Activated naive CD4-positive, alpha-beta T cell (primary cell): ENCODE results near the gene DCAF11.
A peak's percentile ranks its signal among the peaks of the same experiment; 100 is the strongest.

Experiments used
- DNase-seq, 4 experiments: peaks; one replicate each; lab custom pipeline; 2025; lab: John Stamatoyannopoulos, UW

DCAF11 gene

DNA sequence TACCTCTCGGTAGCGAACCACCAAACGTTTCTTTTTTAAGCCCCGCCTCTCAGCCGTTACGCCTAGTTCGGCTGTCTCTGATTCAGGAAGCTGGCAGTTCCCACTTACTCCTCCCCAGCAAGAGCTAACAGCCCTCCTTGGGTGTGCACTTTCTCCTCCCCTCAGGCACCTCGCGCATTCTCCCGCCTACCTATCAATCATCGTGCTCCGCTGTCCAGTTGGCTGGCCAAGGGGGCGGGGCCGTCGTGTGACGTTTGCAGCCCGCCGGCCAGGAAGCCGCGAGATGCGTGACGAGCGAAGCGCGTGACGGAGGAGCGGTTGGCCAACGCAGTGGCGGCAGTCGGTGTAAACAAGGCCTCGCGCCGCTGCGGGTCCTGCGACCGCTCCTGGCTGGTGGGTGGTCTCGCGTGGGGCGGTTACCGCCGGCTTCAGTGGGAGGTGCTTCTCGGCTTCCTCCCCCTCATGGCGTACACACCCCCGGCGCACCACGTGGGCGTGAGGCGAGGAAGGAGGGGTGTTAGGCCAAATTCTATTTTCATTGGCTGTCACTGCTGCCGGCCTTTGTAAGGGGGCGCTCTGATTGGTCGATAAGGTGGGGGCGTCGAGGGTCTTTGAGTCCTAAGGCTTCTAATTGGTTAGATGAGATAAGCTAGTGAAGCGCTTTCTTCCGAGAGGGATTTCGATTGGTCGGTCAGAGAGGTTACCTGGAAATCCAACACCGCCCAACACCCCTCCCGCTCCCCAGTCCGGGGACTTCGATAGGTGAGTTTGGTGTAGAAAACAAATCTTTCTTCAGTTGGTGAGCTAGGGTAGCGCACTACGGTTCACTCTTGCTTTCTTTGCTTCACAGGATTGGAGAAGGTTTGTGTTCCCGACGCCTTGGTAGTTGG lies at the start of gene DCAF11, which contains the start of gene NRL:
DCAF11 (plus strand) TSS at position 246 of the 890 bp plus-strand sequence. CDS start 818 bp downstream, outside the sequence.
NRL (minus strand) TSS at position 418 of the 890 bp plus-strand sequence. CDS start 32,101 bp downstream, outside the sequence.
- peak; percentile 97 to 99 (median 99) for DNase-seq

DNA sequence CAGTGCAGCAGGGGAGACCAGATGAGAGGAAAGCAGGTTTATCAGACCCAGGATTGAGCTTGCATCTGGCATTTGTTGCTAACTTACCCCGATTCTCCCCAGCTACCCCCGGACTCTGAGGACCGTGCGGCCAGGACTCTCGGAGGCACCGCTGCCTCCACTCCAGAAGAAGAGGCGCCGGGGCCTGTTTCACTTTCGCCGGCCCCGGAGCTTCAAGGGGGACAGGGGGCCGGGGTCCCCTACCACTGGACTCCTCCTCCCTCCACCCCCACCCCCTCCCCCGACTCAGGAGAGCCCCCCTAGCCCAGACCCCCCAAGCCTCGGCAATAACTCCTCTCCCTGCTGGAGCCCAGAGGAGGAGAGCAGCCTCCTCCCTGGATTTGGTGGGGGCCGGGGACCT lies 49.7 kb upstream of the DCAF11 start:
- no peak for DNase-seq

DNA sequence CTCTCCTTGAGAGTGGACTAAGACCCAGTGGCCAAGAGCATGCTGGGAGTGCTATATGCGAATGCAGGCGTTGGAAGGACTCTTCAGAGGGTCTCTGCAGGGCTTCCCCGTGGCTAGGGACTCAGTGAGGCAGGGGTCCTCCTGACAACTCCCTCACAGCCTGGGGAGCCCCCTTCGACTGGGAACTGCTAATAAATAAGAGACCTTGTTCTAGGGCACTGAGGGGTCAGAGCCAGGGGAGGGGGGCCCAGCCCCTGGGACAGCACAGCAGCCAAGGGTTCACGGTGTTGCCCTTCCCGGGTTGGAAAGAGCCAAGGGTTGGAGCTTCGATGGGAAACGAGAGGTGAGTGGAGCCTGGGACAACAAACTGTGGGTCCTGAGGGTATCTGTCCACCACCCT lies 49.2 kb upstream of the DCAF11 start:
- DNase-seq, result no peak

DNA sequence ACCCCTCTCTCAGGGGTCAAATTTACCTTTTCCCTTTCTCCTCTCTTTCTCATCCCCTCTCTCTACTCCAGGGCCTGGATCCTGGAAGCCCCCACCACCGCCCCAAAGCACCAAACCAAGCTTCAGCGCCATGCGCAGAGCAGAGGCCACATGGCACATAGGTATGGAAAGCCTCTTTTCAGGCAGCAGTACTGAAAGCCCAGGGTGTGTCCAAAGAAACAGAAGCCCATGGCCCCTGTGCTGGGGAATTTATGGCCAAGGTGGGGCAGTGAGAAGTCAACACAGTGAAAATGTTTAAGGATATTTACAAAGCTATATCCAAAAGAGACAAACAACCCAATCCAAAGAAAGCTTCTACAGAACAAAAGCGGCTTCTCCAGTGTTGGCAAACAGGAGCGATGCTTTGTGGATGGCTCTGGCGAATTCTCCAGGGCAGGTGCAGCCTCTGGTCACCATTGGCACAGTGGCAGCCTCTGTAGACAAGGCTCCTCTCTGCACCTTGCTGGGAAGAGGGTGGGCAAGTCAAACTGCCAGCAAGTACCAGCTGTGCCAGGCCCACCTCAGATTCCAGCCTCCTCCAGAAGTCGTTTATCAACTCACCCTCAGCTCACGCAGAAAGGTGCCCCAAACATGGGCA lies 48.0 kb upstream of the DCAF11 start:
- DNase-seq, result no peak

DNA sequence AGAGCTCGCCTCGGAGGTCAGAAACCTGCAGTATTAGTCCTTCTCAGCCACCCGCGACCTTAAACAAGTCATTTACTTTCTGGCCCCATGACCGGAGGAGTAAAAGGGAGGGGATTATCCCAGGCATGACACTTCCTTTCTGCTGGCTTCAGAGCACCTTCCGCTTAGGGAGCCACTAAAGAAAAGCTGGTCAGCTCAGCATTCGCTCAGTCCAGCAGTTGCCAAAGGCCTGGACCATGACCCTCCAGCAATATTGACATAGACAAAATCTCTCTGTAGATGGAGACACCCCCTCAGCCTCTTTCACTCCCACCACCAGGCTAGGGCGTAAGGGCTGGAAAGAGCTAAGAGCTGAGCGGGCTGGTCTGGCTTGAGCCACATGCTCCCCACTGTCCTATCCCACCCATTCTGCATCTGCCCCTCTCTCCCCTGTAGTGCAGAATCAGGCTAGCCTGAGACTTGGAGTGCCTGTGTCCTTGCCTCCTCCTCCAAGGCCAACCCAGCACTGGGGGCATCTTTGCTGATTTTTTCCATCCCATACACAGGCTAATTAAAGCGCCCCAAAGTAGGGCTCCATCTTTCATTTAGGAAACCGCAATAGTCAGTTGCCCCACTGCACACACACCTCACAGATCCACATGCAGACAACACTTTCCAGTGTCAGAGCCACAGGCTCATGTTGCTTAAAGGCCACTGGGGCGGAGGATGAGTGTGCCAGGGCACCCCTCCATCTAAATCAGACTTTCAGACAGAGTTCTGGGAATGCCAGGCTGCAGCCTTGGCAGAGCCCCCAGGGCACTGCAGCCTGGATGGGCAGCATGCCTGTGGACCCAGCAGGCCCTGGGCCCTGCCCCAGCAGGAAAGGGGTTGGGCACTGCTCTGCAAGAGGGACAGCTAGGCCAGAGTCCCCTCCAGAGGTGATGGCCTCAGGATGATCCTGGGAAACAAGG lies 47.2 kb upstream of the DCAF11 start:
- no peak for DNase-seq

DNA sequence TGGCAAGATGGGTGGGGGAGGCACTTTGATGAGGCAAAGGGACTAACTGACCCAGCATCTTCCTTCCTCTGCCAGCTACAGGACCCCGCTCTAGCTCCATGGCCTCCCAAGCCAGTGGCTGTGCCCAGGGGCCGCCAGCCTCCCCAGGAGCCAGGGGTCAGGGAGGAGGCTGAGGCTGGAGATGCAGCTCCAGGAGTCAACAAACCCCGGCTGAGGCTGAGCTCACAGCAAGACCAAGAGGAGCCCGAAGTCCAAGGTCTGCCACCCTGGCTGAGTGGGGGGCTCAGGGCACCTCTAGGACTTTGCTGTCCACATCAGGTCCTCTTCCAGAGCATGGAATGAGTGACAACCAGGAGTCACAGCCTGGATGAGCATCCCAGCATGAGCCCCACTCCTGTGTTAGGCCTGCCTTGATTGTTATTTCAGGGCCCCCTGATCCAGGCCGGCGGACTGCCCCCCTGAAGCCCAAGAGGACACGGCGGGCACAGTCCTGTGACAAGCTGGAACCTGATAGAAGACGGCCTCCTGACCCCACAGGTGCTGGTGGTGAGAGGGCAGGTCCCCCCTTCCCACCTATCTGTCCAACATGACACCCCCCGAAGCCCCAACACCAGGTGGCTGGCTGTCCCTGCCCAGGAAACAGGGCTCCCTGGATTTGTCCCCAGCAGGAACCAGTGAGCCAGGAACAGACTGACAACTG lies 45.7 kb upstream of the DCAF11 start:
- no peak for DNase-seq

DNA sequence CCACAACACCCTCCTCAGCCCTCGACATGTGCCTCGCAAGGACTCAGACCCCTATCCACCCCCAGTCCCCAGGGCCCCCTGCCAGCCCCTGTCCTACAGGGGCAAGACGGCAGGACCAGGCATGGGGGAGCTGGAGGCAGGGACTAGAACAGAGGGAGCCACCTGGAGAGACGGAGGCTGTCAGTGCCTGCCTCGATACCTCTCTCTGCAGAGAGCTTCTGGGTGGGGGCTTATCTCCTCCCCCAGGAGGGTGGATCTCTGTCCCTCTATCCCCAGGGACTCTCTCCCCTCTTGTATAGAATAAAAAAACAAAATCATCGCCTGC lies 45.2 kb upstream of the DCAF11 start:
- DNase-seq, result no peak

DNA sequence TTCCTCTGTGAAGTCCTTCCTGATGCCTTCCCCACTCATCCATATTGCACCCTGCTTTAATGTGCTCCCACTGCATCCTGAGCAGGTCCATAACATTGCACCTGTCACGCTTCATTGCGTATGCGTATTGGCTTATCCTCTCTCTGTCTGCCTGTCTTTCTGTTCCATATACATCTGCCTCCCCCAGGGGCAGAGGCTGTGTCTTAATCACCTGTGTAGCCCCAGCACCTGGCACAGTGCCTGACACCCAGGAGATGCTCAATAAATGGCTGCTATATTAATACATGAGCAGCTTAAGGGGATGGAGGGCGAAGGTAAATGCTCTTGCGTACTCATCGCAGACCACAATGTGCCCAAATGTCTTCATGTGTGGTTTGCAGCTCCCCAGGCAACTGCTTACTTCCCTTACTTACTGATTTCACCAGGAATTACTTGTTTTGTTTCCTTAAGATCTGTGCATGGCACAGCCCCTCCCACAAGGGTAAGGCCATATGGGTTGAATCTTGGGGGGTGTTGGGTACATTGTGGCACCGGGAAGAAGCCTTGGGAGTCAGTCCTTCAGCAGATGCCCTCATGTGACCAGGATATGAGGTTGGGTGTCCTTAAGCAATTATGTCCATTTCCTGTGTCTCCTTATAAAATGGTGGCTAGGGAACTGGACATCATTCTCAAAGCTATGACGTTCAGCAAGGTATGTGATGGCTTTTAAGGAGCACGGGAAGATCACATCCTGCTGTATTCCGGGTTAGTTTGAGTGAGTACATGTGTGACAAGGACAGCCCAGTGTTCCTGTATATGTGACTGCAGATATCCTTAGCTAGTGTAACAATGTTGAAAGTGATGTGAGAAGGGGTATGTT lies 44.1 kb upstream of the DCAF11 start:
- no peak for DNase-seq

DNA sequence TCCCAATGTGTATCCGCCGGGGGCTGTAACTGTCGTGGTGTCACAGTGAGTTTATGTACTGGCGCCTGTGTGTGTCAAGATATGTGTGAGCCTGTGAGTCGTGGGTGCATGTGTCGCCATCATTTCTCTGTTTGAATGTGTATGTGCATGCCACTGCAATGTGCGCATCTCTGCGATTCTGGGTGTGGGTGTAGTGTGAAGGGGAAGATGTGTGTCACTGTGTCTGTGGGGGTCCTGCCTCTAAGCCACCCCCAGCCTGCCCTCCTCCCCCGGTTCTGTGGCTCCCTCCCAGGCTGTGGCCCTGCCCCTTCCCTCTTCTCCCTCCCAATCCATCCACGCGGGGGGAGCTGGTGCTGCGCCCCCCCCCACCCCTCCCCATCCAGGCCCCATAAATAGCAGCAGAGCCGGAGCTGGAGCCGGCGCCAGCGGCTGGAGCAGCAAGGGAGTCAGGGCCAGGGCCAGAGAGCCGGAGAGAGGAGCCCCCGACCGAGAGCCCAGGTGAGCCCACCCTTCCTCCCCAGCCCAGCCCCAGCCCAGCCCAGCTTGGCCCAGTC lies 43.4 kb upstream of the DCAF11 start, which contains the start of gene CPNE6:
CPNE6 (plus strand) TSS at position 419 of the 554 bp plus-strand sequence. CDS start 1,375 bp downstream, outside the sequence.
- DNase-seq, result no peak

DNA sequence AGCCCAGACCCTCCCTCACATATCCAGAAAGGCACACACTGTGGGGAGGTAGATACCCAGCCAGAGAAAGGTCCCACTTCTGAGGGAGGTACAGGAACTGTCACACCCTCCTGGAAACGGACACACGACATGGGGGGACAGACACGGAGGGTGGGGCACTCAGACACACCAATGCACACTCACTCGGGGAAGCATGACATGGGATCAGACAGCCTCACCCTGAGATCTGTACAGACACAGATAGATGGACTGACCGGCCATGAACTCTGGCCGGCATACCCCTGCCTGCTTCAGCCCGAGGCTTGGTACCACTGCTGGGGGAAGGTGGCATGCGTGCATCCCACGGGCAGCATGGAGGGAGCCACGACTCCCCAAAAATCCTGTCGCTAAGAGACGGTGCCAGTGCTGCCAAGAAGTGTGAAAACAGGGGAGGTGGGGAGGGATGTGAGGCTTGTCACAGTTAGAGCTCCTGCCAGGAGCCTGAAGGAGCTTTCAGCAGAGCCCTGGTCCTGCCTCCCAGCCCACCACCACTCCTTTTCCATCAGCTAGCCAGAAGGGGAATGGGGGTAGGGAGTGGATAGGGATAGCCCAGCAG lies 42.6 kb upstream of the DCAF11 start:
- DNase-seq, result no peak

DNA sequence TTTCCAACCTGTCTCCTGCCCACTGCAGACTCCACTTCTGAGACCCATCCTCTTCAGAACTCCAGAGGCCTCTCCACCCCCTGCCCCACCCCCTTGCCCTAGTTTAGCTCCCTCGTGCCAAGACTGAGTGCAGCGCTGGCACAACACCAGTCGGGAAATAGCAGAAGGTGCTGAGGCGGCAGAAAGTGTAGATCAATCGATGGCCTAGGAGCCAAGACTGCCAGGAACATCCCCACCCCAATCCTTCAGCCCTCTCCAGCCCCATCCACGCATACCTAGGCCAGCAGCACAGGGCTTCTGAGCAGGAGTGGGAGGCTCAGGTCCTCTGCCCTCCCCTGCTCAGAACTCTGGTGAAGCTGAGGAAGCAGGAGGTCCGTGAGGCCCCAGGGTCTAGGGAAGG lies 42.1 kb upstream of the DCAF11 start:
- DNase-seq, result no peak

DNA sequence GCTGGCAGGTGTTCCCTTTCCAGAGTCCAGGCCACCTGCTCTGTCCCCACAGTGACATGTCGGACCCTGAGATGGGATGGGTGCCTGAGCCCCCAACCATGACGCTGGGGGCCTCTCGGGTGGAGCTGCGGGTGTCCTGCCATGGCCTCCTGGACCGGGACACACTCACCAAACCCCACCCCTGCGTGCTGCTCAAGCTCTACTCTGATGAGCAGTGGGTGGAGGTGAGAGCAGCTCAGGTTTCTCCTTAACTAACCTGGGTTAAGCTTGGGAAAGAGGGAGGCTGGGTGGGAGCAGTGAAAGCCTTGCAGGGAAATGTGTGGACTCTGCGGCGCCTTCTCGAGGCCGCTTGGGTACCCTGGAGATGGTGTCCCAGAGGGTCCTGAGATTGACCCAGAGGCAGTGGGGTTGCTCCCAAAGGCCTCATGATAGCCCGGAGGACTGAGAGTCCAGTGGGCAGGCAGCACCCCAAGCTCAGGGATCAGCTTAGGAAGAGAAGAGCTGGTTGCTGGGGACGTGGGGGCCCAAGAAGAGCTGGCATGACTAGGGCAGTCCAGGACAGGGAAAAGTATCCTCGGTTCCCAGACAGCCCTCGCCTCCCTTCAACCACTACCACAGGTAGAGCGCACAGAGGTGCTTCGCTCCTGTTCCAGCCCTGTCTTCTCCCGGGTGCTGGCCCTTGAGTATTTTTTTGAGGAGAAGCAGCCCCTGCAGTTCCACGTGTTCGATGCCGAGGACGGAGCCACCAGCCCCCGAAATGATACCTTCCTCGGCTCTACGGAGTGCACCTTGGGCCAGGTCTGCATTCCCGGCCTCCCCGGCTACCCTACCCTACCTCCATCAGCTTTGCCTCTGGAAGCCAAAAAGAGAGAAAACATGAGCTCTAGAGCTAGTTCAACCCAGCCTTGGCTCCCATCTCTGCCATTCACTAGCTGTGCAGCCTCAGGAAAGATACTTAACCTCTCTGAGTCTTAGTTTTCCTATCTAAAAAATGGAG lies 41.4 kb upstream of the DCAF11 start:
- DNase-seq, result no peak

DNA sequence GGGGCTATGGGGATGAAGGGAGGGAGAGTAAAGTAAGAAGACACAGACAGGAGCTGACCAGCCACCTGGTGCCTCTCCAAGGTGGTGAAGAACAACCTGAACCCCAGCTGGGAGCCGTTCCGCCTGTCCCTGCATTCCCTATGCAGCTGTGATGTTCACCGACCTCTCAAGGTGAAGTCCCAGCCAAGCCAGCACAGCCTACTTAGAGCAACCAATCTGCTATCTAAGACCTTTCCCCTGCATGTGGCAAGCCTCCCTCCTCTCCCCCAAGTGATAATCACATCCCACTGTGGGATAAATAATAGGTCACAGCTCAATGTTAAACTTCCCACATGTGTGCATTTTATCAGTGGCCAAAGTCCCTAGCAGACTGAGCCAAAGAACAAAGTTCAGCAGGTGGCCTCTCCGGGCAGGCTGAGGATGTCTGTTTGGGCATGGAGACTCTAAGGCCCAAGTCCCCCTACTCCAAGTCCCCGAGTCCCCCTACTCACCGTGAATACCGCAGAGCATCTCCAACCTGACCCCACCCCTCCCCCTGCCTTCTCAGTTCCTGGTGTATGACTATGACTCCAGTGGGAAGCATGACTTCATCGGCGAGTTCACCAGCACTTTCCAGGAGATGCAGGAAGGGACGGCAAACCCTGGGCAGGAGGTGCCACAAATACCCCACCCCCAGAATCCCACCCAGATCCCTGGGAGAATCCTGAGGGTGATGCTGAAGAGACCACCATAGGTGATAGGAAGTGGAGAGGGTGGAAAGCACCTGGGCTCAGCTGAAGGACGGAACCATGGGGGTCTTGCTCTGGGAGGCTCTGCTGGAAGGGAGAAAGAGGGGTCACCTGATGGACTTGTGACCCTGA lies 39.7 kb upstream of the DCAF11 start:
- no peak for DNase-seq

DNA sequence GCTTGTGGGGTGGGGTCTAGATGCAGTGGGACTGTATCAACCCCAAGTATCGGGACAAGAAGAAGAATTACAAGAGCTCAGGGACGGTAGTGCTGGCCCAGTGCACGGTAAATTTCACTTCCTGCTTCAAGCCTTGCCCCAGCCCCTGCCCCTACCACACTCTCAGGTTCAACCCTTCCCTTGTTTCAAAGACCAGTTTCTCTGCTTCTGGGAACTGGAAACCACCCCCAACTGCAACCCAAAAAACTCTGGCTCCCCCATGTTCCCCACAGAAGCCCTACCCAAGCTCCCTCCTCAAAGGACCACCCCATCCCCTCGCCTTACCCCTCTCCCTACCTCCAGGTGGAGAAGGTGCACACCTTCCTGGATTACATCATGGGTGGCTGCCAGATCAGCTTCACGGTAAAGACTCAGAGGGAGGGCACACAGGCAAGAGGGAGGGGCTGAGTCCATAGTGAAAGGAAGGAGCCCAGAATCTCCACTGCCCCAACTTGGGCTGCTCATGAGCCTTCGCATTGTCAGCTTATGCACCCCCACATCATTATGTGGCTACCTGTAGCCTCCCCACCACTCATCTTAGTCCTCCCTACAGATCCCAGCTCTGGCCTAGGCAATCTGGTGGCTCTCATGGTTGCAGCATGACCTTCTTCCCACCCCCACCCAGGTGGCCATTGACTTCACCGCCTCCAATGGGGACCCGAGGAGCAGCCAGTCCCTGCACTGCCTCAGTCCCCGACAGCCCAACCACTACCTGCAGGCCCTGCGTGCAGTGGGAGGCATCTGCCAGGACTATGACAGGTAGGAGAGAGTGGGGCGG lies 38.9 kb upstream of the DCAF11 start:
- no peak for DNase-seq

DNA sequence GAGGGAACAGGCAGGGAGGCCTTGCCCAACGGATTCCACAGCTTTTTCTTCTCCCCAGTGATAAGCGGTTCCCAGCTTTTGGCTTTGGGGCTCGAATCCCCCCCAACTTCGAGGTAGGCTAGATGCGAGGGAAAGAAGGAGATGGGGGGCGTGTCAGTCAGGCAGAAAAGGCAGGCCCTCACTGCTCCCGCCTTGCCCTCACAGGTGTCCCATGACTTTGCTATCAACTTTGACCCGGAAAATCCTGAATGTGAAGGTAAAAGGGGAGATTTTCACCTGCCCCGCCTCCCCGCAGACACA lies 38.3 kb upstream of the DCAF11 start:
- DNase-seq, result no peak

DNA sequence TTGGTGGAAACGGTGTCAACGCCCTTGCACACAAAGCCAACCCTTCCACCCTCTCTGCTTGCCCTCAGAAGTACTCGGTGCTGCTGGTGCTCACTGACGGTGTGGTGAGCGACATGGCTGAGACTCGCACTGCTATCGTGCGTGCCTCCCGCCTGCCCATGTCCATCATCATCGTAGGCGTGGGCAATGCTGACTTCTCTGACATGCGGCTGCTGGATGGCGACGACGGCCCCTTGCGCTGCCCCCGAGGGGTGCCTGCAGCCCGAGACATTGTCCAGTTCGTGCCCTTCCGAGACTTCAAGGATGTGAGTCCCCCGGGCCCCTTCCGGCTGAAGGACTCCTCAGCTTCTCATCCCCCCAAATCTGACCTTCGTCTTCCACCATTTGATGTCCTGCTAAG lies 37.5 kb upstream of the DCAF11 start:
- no peak for DNase-seq

DNA sequence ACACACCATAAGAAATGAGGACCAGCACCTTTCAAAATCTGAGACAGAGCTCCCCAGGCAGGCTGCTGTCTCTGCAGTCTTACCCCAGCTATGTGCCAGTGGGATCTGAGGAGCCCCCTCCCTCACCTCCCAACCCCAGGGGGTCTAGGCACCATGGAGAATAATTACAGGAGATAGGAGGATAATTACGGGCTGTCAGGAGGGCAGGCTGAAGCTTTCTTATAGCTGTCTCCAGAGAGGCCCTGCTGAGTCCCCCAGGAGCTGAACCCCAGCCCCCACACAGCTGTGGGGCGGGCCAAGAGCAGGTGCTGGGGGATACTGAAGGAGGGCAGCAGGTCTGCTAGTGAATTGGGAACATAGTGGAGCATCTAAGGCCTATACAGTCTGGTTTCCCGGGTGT lies 36.4 kb upstream of the DCAF11 start:
- DNase-seq, result no peak
